HEK293 (cell line): ENCODE results near the gene FGFRL1.

Experiments used
- CTCF ChIA-PET: fragments of 350-600 bp; formaldehyde crosslinking; extraction: SDS; loops from one replicate; lab custom pipeline; 2021; ENCODE audit warnings: antibody characterized with exemption; lab: Yijun Ruan, JAX
- POLR2A ChIA-PET: fragments of 300-600 bp; formaldehyde crosslinking; extraction: SDS; loops from one replicate; lab custom pipeline; 2020; ENCODE audit warnings: antibody characterized with exemption, inconsistent platforms; lab: Yijun Ruan, JAX
- H3K27ac ChIP-seq: fragments of 200-500 bp; sonication (Bioruptor generic); 2 replicates; pipeline ENCODE4 v1.5.1; 2014; ENCODE audit warnings: low read depth, low read length, control low read depth, inconsistent platforms; ENCODE audit errors: extremely low read depth
- H3K36me3 ChIP-seq, 2 experiments: fragments of 200-500 bp in 1 of 2; sonication (Bioruptor generic) in 1 of 2; 1 replicate in 1 of 2; 2 replicates in 1 of 2; pipeline ENCODE4 v1.5.1; 2014 to 2017; ENCODE audit warnings: inconsistent platforms in 2 of 2, low read length in 2 of 2; ENCODE audit not compliant: control insufficient read depth in 2 of 2, insufficient read depth in 1 of 2
- H3K4me1 ChIP-seq: fragments of 200-500 bp; sonication (Bioruptor generic); 2 replicates; pipeline ENCODE4 v1.5.1; 2014; ENCODE audit warnings: mild to moderate bottlenecking, low read length, inconsistent platforms; ENCODE audit not compliant: control insufficient read depth, insufficient read depth
- H3K4me3 ChIP-seq: 2 replicates; pipeline ENCODE4 v1.5.1; 2011; ENCODE audit warnings: low read depth, mild to moderate bottlenecking, control low read depth, low read length, moderate library complexity
- H3K9me3 ChIP-seq: fragments of 200-500 bp; sonication (Bioruptor generic); 2 replicates; pipeline ENCODE4 v1.5.1; 2014; ENCODE audit warnings: low read depth, low read length, inconsistent platforms; ENCODE audit not compliant: control insufficient read depth, insufficient read depth
- ELK4 ChIP-seq: IDR thresholded peaks from 2 replicates; pipeline ENCODE4 v1.6.1; 2011; ENCODE audit warnings: mild to moderate bottlenecking, low read depth, low read length, borderline replicate concordance
- GFI1B ChIP-seq: fragments of 450-650 bp; formaldehyde crosslinking; IDR thresholded peaks from 2 replicates; pipeline ENCODE4 v1.5.1; 2016; ENCODE audit warnings: missing biosample characterization, missing genetic modification characterization
- HOXC10 ChIP-seq: sonication (generic); formaldehyde crosslinking; IDR thresholded peaks from 2 replicates; pipeline ENCODE4 v1.8.1; 2023; ENCODE audit warnings: mild to moderate bottlenecking, missing genetic modification reagents
- KLF8 ChIP-seq: fragments of 450-650 bp; formaldehyde crosslinking; IDR thresholded peaks from 2 replicates; pipeline ENCODE4 v1.5.1; 2016; ENCODE audit warnings: missing biosample characterization, missing genetic modification characterization
- PBX3 ChIP-seq: sonication (generic); formaldehyde crosslinking; IDR thresholded peaks from 2 replicates; pipeline ENCODE4 v1.8.1; 2022; ENCODE audit warnings: mild to moderate bottlenecking, moderate library complexity, missing genetic modification reagents
- YY2 ChIP-seq: fragments of 450-650 bp; formaldehyde crosslinking; IDR thresholded peaks from 2 replicates; pipeline ENCODE4 v1.5.1; 2016; ENCODE audit warnings: missing biosample characterization, missing genetic modification characterization
- ZBTB6 ChIP-seq: fragments of 450-650 bp; formaldehyde crosslinking; IDR thresholded peaks from 2 replicates; pipeline ENCODE4 v1.5.1; 2017; ENCODE audit warnings: missing biosample characterization, missing genetic modification characterization
- ZFP37 ChIP-seq: fragments of 450-650 bp; formaldehyde crosslinking; IDR thresholded peaks from 2 replicates; pipeline ENCODE4 v1.5.1; 2016; ENCODE audit warnings: missing biosample characterization, missing genetic modification characterization
- ZNF211 ChIP-seq: fragments of 450-650 bp; formaldehyde crosslinking; IDR thresholded peaks from 2 replicates; pipeline ENCODE4 v1.5.1; 2016; ENCODE audit warnings: low read depth, missing biosample characterization, missing genetic modification characterization
- ZNF23 ChIP-seq: fragments of 450-650 bp; formaldehyde crosslinking; IDR thresholded peaks from 2 replicates; pipeline ENCODE4 v1.5.1; 2016; ENCODE audit warnings: missing biosample characterization, missing genetic modification characterization, borderline replicate concordance
- ZNF239 ChIP-seq: fragments of 450-650 bp; formaldehyde crosslinking; IDR thresholded peaks from 2 replicates; pipeline ENCODE4 v1.5.1; 2016; ENCODE audit warnings: missing biosample characterization, missing genetic modification characterization
- ZNF302 ChIP-seq: fragments of 450-650 bp; formaldehyde crosslinking; IDR thresholded peaks from 2 replicates; pipeline ENCODE4 v1.5.1; 2016; ENCODE audit warnings: missing biosample characterization, missing genetic modification characterization, low read depth
- ZNF473 ChIP-seq: fragments of 450-650 bp; formaldehyde crosslinking; IDR thresholded peaks from 2 replicates; pipeline ENCODE4 v1.5.1; 2017; ENCODE audit warnings: missing biosample characterization, missing genetic modification characterization
- ZNF624 ChIP-seq: fragments of 450-650 bp; formaldehyde crosslinking; IDR thresholded peaks from 2 replicates; pipeline ENCODE4 v1.5.1; 2017; ENCODE audit warnings: missing biosample characterization, missing genetic modification characterization
- ZNF830 ChIP-seq: fragments of 450-650 bp; IDR thresholded peaks from 2 replicates; pipeline ENCODE4 v1.5.0; 2018; ENCODE audit warnings: missing biosample characterization, missing genetic modification characterization, low read depth, mild to moderate bottlenecking, moderate library complexity
- ZXDB ChIP-seq: fragments of 450-650 bp; formaldehyde crosslinking; IDR thresholded peaks from 2 replicates; pipeline ENCODE4 v1.5.1; 2016; ENCODE audit warnings: missing biosample characterization, missing genetic modification characterization
- TF ChIP-seq, protein P1 (sequence below): fragments of 450-650 bp; formaldehyde crosslinking; IDR thresholded peaks from 2 replicates; pipeline ENCODE4 v1.5.1; 2016; ENCODE audit warnings: missing biosample characterization, missing genetic modification characterization
- TF ChIP-seq, protein P2 (sequence below): fragments of 450-650 bp; formaldehyde crosslinking; IDR thresholded peaks from 2 replicates; pipeline ENCODE4 v1.5.1; 2016; ENCODE audit warnings: missing biosample characterization, missing genetic modification characterization
- TF ChIP-seq, protein P3 (sequence below): fragments of 450-650 bp; formaldehyde crosslinking; IDR thresholded peaks from 2 replicates; pipeline ENCODE4 v1.5.1; 2017; ENCODE audit warnings: missing biosample characterization, missing genetic modification characterization

Gene FGFRL1

DNA sequence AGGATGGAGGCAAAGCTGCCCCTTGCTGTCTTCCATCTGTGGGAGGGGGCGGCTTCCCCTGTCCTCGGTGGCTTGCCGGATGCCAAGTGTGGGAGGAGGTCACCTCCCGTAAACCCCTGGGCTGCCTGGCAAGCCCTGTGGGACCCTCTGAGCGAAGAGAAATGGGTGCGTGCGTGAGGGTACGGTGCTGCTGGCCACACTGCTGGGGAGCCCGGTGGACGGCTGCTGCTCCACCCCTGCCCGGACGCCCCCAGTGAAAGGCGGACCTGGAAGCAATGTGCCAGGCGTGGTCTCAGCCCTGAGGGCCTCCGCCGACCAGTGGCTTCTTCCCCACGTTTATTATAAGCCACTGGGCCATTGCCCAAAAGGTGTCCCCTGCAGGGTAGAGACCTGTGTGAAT lies 29.1 kb upstream of the FGFRL1 start:
- no peaks in the 10 kb centered on the region for H3K9me3 ChIP-seq
- CTCF ChIA-PET: no interaction called here
- no peak overlapping the region for H3K27ac ChIP-seq
- TF ChIP-seq ZNF211 (tag by site-specific recombination) (no peak), KLF8 (tag by site-specific recombination) (no peak), ZNF239 (tag by site-specific recombination) (no peak), ZNF830 (tag by site-specific recombination) (no peak), ELK4 (no peak)
- TF ChIP-seq, protein P1, sequence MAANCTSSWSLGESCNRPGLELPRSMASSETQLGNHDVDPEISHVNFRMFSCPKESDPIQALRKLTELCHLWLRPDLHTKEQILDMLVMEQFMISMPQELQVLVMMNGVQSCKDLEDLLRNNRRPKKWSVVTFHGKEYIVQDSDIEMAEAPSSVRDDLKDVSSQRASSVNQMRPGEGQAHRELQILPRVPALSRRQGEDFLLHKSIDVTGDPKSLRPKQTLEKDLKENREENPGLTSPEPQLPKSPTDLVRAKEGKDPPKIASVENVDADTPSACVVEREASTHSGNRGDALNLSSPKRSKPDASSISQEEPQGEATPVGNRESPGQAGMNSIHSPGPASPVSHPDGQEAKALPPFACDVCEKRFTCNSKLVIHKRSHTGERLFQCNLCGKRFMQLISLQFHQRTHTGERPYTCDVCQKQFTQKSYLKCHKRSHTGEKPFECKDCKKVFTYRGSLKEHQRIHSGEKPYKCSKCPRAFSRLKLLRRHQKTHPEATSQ (tag by site-specific recombination): no peak
- TF ChIP-seq, all 188 proteins: peak for 0
- Histone ChIP-seq H3K36me3 (no peaks in the 10 kb centered on the region), H3K4me1 (no peaks in the 10 kb centered on the region), H3K4me3 (no peak overlapping the region)
- POLR2A ChIA-PET: no interaction called here

- H3K9me3 ChIP-seq: no peaks in the 10 kb centered on the region
- H3K4me1 ChIP-seq: no peaks in the 10 kb centered on the region
- TF ChIP-seq ZXDB (tag by site-specific recombination): no peak
- no peak for TF ChIP-seq ZNF624 (tag by site-specific recombination)
- no peak for TF ChIP-seq GFI1B (tag by site-specific recombination)
- TF ChIP-seq, protein P2, sequence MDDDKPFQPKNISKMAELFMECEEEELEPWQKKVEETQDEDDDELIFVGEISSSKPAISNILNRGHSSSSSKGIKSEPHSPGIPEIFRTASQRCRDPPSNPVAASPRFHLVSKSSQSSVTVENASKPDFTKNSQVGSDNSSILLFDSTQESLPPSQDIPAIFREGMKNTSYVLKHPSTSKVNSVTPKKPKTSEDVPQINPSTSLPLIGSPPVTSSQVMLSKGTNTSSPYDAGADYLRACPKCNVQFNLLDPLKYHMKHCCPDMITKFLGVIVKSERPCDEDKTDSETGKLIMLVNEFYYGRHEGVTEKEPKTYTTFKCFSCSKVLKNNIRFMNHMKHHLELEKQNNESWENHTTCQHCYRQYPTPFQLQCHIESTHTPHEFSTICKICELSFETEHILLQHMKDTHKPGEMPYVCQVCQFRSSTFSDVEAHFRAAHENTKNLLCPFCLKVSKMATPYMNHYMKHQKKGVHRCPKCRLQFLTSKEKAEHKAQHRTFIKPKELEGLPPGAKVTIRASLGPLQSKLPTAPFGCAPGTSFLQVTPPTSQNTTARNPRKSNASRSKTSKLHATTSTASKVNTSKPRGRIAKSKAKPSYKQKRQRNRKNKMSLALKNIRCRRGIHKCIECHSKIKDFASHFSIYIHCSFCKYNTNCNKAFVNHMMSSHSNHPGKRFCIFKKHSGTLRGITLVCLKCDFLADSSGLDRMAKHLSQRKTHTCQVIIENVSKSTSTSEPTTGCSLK: no peak
- no peak for TF ChIP-seq HOXC10 (CRISPR knock-in tag)
- TF ChIP-seq ZNF302 (tag by site-specific recombination): no peak
- no peak for TF ChIP-seq ZNF23 (tag by site-specific recombination)
- no peak for TF ChIP-seq ZBTB6 (tag by site-specific recombination)
- TF ChIP-seq, protein P3, sequence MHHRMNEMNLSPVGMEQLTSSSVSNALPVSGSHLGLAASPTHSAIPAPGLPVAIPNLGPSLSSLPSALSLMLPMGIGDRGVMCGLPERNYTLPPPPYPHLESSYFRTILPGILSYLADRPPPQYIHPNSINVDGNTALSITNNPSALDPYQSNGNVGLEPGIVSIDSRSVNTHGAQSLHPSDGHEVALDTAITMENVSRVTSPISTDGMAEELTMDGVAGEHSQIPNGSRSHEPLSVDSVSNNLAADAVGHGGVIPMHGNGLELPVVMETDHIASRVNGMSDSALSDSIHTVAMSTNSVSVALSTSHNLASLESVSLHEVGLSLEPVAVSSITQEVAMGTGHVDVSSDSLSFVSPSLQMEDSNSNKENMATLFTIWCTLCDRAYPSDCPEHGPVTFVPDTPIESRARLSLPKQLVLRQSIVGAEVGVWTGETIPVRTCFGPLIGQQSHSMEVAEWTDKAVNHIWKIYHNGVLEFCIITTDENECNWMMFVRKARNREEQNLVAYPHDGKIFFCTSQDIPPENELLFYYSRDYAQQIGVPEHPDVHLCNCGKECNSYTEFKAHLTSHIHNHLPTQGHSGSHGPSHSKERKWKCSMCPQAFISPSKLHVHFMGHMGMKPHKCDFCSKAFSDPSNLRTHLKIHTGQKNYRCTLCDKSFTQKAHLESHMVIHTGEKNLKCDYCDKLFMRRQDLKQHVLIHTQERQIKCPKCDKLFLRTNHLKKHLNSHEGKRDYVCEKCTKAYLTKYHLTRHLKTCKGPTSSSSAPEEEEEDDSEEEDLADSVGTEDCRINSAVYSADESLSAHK (tag by site-specific recombination): no peak
- no peak for TF ChIP-seq PBX3
- TF ChIP-seq ZFP37 (tag by site-specific recombination): no peak
- no peak for TF ChIP-seq ZNF473
- TF ChIP-seq YY2 (tag by site-specific recombination): no peak
- H3K36me3 ChIP-seq: no peaks in the 10 kb centered on the region
- ChIA-PET POLR2A (no interaction called here), CTCF (no interaction called here)
- no peak overlapping the region for H3K4me3 ChIP-seq
- no peak overlapping the region for H3K27ac ChIP-seq
Observed at GRCh38 chr4:982814-983213, 28.6 kb upstream of the FGFRL1 start.
